ENCODE data around the gene RGS18.
"Not testable (repeated sequence)": the region's sequence is repeated elsewhere in the genome, so short reads cannot be mapped to it uniquely, and the experiment has no call there.

The RGS18 gene

GRCh38 chr1:192126030-192126619 is 32.1 kb upstream of the RGS18 start:
- no peak for DNase-seq (ENCODE audit: low read depth)
- TF ChIP-seq, protein P1, sequence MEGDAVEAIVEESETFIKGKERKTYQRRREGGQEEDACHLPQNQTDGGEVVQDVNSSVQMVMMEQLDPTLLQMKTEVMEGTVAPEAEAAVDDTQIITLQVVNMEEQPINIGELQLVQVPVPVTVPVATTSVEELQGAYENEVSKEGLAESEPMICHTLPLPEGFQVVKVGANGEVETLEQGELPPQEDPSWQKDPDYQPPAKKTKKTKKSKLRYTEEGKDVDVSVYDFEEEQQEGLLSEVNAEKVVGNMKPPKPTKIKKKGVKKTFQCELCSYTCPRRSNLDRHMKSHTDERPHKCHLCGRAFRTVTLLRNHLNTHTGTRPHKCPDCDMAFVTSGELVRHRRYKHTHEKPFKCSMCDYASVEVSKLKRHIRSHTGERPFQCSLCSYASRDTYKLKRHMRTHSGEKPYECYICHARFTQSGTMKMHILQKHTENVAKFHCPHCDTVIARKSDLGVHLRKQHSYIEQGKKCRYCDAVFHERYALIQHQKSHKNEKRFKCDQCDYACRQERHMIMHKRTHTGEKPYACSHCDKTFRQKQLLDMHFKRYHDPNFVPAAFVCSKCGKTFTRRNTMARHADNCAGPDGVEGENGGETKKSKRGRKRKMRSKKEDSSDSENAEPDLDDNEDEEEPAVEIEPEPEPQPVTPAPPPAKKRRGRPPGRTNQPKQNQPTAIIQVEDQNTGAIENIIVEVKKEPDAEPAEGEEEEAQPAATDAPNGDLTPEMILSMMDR (IDR thresholded peaks at IDR 0.05; ENCODE audit: insufficient read depth, low read depth, low read length, missing control alignments), result no peak
- no peak overlapping the region for H3K4me3 ChIP-seq (ENCODE audit: low read depth, low read length)

GRCh38 chr1:192130175-192130574 is 28.1 kb upstream of the RGS18 start:
- no peak for DNase-seq (ENCODE audit: low read depth)
- H3K4me3 ChIP-seq (ENCODE audit: low read depth, low read length), result no peak overlapping the region
- TF ChIP-seq, protein P1 (IDR thresholded peaks at IDR 0.05; ENCODE audit: insufficient read depth, low read depth, low read length, missing control alignments), result no peak

DNA sequence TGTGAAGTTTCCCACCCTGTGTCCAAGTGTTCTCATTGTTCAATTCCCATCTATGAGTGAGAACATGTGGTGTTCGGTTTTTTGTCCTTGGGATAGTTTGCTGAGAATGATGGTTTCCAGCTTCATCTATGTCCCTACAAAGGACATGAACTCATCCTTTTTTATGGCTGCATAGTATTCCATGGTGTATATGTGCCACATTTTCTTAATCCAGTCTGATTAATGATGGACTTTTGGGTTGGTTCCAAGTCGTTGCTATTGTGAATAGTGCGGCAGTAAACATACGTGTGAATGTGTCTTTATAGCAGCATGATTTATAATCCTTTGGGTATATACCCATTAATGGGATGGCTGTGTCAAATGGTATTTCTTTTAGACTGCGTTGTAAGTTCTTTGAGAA is 27.4 kb upstream of the RGS18 start:
- not testable (repeated sequence) for H3K4me3 ChIP-seq (ENCODE audit: low read depth, low read length); DNase-seq (ENCODE audit: low read depth)

DNA sequence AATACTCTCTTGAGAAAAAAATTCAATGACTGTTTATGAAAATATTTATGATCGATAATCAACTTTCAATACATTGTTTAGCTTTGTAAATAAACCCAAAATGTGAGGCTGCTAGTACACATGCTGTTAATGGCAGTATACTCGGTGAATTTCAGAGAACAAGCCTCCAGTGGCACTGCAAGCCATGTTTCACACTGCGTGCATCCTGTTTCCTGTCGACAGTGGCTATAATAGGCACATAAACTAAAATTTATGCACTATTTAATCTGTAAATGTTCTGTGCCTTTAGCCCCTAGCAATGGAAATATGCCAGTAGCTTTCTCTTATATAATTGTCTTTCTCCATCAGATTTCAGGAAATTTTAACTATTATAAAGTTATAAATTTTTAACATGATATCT is 26.3 kb upstream of the RGS18 start:
- TF ChIP-seq, protein P1 (IDR thresholded peaks at IDR 0.05; ENCODE audit: insufficient read depth, low read depth, low read length, missing control alignments), result no peak
- DNase-seq (ENCODE audit: low read depth), result no peak
- no peak overlapping the region for H3K4me3 ChIP-seq (ENCODE audit: low read depth, low read length)

DNA sequence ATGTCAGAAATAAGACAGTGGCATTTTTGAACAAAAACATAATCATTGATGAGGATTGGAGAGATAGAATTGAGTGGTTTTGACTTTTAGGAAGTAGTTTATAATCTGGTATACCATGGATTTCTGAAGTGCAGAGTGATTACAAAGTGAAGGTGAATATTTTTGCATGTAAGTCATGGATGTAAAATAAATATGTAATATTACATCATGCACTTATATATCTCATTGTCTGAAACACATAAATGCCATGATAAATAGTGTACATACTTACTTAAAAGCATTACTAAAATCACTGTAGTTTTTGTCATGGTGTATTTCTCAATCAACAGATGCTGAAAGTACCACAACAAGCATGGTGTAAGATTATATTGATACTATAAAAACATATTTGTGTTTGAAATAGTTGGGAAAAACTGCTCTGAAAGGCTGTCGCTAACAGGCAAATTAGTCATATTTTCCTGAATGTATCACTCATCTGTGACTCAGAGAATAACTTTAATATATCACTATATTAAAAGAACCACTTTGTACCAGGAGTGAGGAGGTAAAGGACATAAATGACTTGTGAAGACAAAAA is 24.8 kb upstream of the RGS18 start:
- DNase-seq (ENCODE audit: low read depth), result no peak
- H3K4me3 ChIP-seq (ENCODE audit: low read depth, low read length), result no peak overlapping the region
- TF ChIP-seq, protein P1 (IDR thresholded peaks at IDR 0.05; ENCODE audit: insufficient read depth, low read depth, low read length, missing control alignments), result no peak

DNA sequence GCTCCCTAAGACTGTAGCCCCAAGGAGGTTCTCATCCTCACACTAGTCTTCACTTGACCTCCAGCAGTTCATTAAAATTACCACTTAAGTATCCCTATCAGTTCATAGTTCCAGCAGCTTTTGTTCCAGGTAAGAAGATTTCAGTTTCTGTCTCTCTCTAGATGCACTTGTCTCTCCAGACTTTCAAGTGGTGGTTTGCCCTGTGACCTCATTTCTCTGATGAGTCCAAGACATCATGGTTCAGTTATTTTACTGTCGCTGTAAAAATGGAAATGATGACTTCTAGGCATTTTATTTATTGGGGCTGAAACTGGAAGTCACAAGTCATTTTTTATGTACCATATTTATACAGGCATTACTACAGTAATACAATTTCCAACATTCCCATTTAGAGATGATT is 17.9 kb upstream of the RGS18 start:
- no peak overlapping the region for H3K4me3 ChIP-seq (ENCODE audit: low read depth, low read length)
- DNase-seq (ENCODE audit: low read depth), result no peak
- TF ChIP-seq, protein P1 (IDR thresholded peaks at IDR 0.05; ENCODE audit: insufficient read depth, low read depth, low read length, missing control alignments), result no peak

DNA sequence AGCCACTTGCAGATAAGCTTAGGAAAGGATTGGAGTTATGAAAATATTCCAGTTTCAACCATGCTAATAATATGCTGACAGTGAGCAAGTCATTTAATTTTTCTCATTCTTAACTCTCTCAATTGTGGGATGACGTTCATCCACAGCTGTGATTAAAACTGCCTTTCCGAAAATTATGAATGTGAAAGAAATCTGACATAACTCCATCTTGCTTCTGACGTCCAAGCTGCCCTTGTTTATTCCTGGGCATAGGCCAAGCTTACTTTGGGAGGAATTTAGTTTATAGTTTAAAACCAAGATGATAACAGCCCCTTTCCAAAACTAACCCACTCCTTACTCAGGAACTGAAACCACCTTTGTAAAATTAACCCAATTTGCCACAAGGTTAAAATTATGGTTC is 11.0 kb upstream of the RGS18 start:
- H3K4me3 ChIP-seq (ENCODE audit: low read depth, low read length), result no peak overlapping the region
- no peak for DNase-seq (ENCODE audit: low read depth)
- TF ChIP-seq, protein P1 (IDR thresholded peaks at IDR 0.05; ENCODE audit: insufficient read depth, low read depth, low read length, missing control alignments), result no peak

Measured in GM12865 (cell line).